Esophagus squamous epithelium (tissue), 5 donors: ENCODE data around the gene TESK2. TPM values are rescaled to one million over a fixed set of nuclear protein-coding genes. Genes with fewer than 3 reads are reported as not detected.
A peak's percentile ranks its signal among the peaks of the same experiment; 100 is the strongest.
"Not testable (repeated sequence)": the region's sequence is repeated elsewhere in the genome, so short reads cannot be mapped to it uniquely, and the experiment has no call there.

Source experiments
- DNase-seq: peaks from one replicate; lab custom pipeline; 2025; lab: John Stamatoyannopoulos, UW
- H3K27ac ChIP-seq, 4 donors: fragments of 200-600 bp; sonication (generic); one replicate each; pipeline ENCODE4 v1.5.1; 2016 to 2019; ENCODE audit warnings: mild to moderate bottlenecking in 1 of 4
- H3K27me3 ChIP-seq, 4 donors: fragments of 200-600 bp; sonication (generic); 1 replicate in 3 of 4; 2 replicates in 1 of 4; pipeline versions ENCODE4 v1.5.1 to v1.6.0; 2017 to 2021; ENCODE audit warnings: antibody characterized with exemption in 1 of 4
- H3K36me3 ChIP-seq, 3 donors: fragments of 200-600 bp; sonication (generic); one replicate each; pipeline ENCODE4 v1.5.1; 2016 to 2019
- H3K4me1 ChIP-seq, 3 donors: fragments of 200-600 bp; sonication (generic); one replicate each; pipeline ENCODE4 v1.5.1; 2017 to 2019
- H3K4me3 ChIP-seq, 4 donors: fragments of 200-600 bp; sonication (generic); 1 replicate in 3 of 4; 2 replicates in 1 of 4; pipeline ENCODE4 v1.5.1; 2016 to 2019; ENCODE audit warnings: mild to moderate bottlenecking in 2 of 4, moderate library complexity in 1 of 4
- H3K9me3 ChIP-seq, 3 donors: fragments of 200-600 bp; sonication (generic); one replicate each; pipeline ENCODE4 v1.5.1; 2016 to 2019
- POLR2A ChIP-seq, 4 donors: fragments of 450-650 bp; IDR thresholded peaks; one replicate each; pipeline ENCODE4 v1.6.1; 2017; ENCODE audit warnings: antibody characterized with exemption in 4 of 4, mild to moderate bottlenecking in 4 of 4, moderate library complexity in 3 of 4
- WGBS, 2 donors: methylation state at CpG; one replicate each; pipeline ENCODE4 v1.1.5; 2018; 5-methylcytosine and 5-hydroxymethylcytosine counted together
- intact Hi-C: fragments of 100-400 bp; cut with DNase I; formaldehyde crosslinking; loops from one replicate; pipeline ENCODE4 v1.15.0; 2022
- total RNA-seq, 4 donors: library from RNA; depleted of rRNA; stranded (reverse); fragments of >200 nt; gene quantifications; one replicate each; pipeline ENCODE4 v1.1.0, GENCODE V29; 2016
- TF ChIP-seq, protein P1 (sequence below), 6 experiments: fragments of 450-650 bp in 4 of 6; fragments of 200-600 bp in 2 of 6; sonication (generic) in 2 of 6; IDR thresholded peaks; one replicate each; pipeline ENCODE4 v1.5.1; 2016 to 2019; ENCODE audit warnings: antibody characterized with exemption in 6 of 6, mild to moderate bottlenecking in 4 of 6, moderate library complexity in 4 of 6
- donor health status: DM: yes; HTN: yes; CAD: no.

Gene TESK2
- total RNA-seq, 4 donors from 2014 or later = 4.2 to 8.4 (median 5.9) TPM

DNA sequence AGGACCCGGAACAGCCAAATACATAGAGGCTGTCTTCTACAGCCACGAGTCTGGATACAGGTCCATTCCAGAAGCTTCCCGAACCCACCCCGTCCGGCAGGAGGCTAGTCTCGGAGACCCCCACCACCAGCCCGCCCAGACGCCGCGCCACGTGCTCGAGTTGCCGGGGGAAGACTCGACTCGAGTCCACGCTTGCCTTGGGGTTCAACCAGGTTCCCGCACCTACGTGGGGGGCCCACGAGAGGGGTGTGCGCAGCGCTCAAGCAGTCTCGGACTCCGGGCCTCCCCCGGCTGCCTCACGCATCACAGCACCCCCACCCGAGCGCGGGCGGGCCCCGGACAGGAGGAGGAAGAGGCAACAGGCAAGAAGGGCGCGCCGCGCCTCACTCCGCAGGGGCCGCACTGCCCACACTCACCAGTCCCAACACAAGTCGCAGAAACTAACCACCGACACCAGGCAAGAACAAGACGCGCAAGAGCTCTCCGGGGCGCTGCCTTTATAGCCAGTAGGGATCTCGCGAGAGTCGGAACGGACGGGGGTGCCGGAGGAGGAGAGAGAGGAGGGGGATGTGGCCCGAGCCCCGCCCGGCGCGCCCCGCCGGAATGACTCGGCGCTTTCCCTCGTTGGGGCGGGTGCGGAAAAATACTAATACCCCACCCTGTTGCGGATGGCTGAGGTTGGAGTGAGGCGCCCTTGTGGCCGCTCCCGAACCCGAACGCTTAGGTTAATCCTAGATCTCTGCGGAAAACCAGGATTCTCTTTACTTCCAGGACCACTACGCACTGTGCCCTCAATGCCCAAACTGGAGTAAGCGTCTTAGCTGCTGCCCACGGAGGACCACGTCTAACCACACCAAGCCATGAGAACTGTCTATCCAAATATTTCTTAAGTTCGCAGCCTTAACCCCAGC, 30.7 kb upstream of the TESK2 start, which contains the start of gene PRDX1:
PRDX1 (minus strand) TSS at position 472 of the 911 bp plus-strand sequence. CDS start 2,841 bp downstream, outside the sequence.
- intact Hi-C loops = no loop called here
- H3K4me3 ChIP-seq = peak within 1 kb of the TSS; percentile 70 to 98 (median 84)
- H3K27me3 ChIP-seq = no peaks in the 10 kb centered on the region
- no peaks in the 10 kb centered on the region for H3K9me3 ChIP-seq
- H3K36me3 ChIP-seq = peaks cover 0 to 21% (median 7%) of the 10 kb centered on the region in 3 donors
- peaks cover 19 to 72% (median 34%) of the 10 kb centered on the region in 3 donors for H3K4me1 ChIP-seq
- DNase-seq = peak; percentile 77
- H3K27ac ChIP-seq = peak within 1 kb of the TSS; percentile 90 to 99 (median 97)
- TF ChIP-seq POLR2A (IDR thresholded peaks at IDR 0.05) = peak; percentile 53 to 99 (median 94)
- TF ChIP-seq, protein P1, sequence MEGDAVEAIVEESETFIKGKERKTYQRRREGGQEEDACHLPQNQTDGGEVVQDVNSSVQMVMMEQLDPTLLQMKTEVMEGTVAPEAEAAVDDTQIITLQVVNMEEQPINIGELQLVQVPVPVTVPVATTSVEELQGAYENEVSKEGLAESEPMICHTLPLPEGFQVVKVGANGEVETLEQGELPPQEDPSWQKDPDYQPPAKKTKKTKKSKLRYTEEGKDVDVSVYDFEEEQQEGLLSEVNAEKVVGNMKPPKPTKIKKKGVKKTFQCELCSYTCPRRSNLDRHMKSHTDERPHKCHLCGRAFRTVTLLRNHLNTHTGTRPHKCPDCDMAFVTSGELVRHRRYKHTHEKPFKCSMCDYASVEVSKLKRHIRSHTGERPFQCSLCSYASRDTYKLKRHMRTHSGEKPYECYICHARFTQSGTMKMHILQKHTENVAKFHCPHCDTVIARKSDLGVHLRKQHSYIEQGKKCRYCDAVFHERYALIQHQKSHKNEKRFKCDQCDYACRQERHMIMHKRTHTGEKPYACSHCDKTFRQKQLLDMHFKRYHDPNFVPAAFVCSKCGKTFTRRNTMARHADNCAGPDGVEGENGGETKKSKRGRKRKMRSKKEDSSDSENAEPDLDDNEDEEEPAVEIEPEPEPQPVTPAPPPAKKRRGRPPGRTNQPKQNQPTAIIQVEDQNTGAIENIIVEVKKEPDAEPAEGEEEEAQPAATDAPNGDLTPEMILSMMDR (IDR thresholded peaks at IDR 0.05) = peak in 4 of 6 experiments; percentile 17 to 37 (median 20)
- 0 to 2% methylated on average over 15 to 17 of the region's 72 CpGs for WGBS, 2 donors

- DNase-seq, H3K9me3 ChIP-seq, H3K27me3 ChIP-seq, intact Hi-C loops: not testable (repeated sequence)
- Histone ChIP-seq H3K27ac (peak overlapping the region; percentile 25 to 72 (median 44)), H3K4me1 (peaks cover 21 to 71% (median 38%) of the 10 kb centered on the region in 3 donors), H3K36me3 (peaks cover 8 to 40% (median 20%) of the 10 kb centered on the region in 3 donors), H3K4me3 (peak overlapping the region; percentile 70 to 98 (median 84))
- 54 to 77% methylated on average over 10 to 16 of the region's 16 CpGs for WGBS, 2 donors
Observed at GRCh38 chr1:45519774-45520173, 28.8 kb upstream of the TESK2 start.

DNA sequence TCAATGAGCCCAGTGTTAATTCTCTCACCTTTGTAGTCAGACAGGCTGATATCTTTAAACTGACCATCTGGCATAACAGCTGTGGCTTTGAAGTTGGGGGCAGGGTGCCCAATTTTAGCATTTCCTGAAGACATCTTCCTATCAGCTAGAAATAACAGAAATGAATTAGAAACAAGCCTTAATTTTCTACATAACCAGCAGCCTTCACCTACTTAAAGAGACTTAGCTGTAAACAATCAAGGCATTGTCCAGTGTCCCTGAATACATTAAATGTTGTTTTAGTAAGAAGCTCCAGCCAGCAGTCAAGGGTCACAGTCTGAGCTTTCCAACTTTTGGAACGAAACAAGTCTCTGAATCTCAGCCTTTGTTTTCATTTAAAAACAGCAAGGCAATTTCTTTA, 27.9 kb upstream of the TESK2 start:
- no peak for DNase-seq
- Histone ChIP-seq H3K4me1 (peaks cover 21 to 77% (median 38%) of the 10 kb centered on the region in 3 donors), H3K27ac (peak overlapping the region; percentile 25 to 72 (median 44)), H3K27me3 (no peaks in the 10 kb centered on the region), H3K36me3 (peaks cover 14 to 49% (median 28%) of the 10 kb centered on the region in 3 donors), H3K9me3 (no peaks in the 10 kb centered on the region), H3K4me3 (peak overlapping the region; percentile 70 to 98 (median 84))
- TF ChIP-seq POLR2A (IDR thresholded peaks at IDR 0.05) = no peak
- TF ChIP-seq, protein P1 (IDR thresholded peaks at IDR 0.05) = no peak
- 0 to 8% methylated on average over 1 of the region's 1 CpG for WGBS, 2 donors
- intact Hi-C loops = no loop called here

- WGBS, 2 donors = 88 to 95% methylated on average over 2 to 4 of the region's 4 CpGs
- H3K4me1 ChIP-seq = peaks cover 21 to 81% (median 38%) of the 10 kb centered on the region in 3 donors
- H3K27ac ChIP-seq = peak overlapping the region; percentile 25 to 72 (median 44)
- H3K9me3 ChIP-seq, H3K27me3 ChIP-seq, intact Hi-C loops, DNase-seq: not testable (repeated sequence)
- H3K36me3 ChIP-seq = peaks cover 14 to 54% (median 33%) of the 10 kb centered on the region in 3 donors
- H3K4me3 ChIP-seq = peak overlapping the region in 1 of 4 donors; percentile 70
Observed at GRCh38 chr1:45518366-45518765, 27.4 kb upstream of the TESK2 start.

DNA sequence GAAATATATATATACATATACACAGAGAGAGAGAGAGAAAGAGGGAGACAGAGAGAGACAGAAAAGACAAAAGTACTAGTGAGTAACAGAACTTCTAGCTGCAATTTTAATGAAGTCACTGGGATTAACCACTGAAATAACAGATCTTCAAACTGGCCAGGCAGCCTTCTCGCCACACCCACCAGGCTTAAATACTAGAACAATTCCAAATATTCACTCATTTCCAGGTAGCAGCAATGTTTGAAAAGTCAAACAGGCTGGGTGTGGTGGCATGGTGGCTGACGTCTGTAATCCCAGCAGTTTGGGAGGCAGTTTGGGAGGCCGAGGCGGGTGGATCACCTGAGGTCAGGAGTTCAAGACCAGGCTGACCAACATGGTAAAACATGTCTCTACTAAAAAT, 25.5 kb upstream of the TESK2 start:
- Histone ChIP-seq H3K27ac (peak overlapping the region; percentile 51 to 78 (median 72)), H3K36me3 (peaks cover 31 to 74% (median 50%) of the 10 kb centered on the region in 3 donors), H3K4me1 (peaks cover 21 to 76% (median 35%) of the 10 kb centered on the region in 3 donors), H3K9me3 (no peaks in the 10 kb centered on the region), H3K4me3 (no peak overlapping the region), H3K27me3 (no peaks in the 10 kb centered on the region)
- 18 to 52% methylated on average over 4 of the region's 4 CpGs for WGBS, 2 donors
- intact Hi-C loops = no loop called here
- DNase-seq = no peak
- TF ChIP-seq, protein P1 (IDR thresholded peaks at IDR 0.05) = no peak
- no peak for TF ChIP-seq POLR2A (IDR thresholded peaks at IDR 0.05)

GRCh38 chr1:45516036-45516435, 25.1 kb upstream of the TESK2 start:
- H3K27me3 ChIP-seq = no peaks in the 10 kb centered on the region
- no peak for TF ChIP-seq POLR2A (IDR thresholded peaks at IDR 0.05)
- TF ChIP-seq, protein P1 (IDR thresholded peaks at IDR 0.05) = no peak
- H3K4me3 ChIP-seq = no peak overlapping the region
- intact Hi-C loops = no loop called here
- WGBS, 2 donors = 37 to 43% methylated on average over 3 of the region's 3 CpGs
- H3K36me3 ChIP-seq = peaks cover 35 to 78% (median 53%) of the 10 kb centered on the region in 3 donors
- H3K27ac ChIP-seq = peak overlapping the region; percentile 51 to 78 (median 71)
- peaks cover 21 to 76% (median 35%) of the 10 kb centered on the region in 3 donors for H3K4me1 ChIP-seq
- no peaks in the 10 kb centered on the region for H3K9me3 ChIP-seq
- no peak for DNase-seq

GRCh38 chr1:45513532-45514260, 22.7 kb upstream of the TESK2 start:
- intact Hi-C loops, H3K27me3 ChIP-seq, H3K4me3 ChIP-seq, H3K9me3 ChIP-seq, DNase-seq: not testable (repeated sequence)
- Histone ChIP-seq H3K4me1 (peaks cover 14 to 64% (median 24%) of the 10 kb centered on the region in 3 donors), H3K27ac (peak overlapping the region; percentile 22 to 55 (median 38)), H3K36me3 (peaks cover 51 to 100% (median 74%) of the 10 kb centered on the region in 3 donors)
- WGBS, 2 donors = 64 to 66% methylated on average over 9 of the region's 9 CpGs
